ENCODE data around the gene LMF2. TPM values are rescaled to one million over a fixed set of nuclear protein-coding genes. Genes with fewer than 3 reads are reported as not detected.

Gene LMF2
- total RNA-seq, 3 donors from 2014 or later (not counting 1 experiment from before 2014, with no cell fraction given): 114 to 129 (median 122) TPM

DNA sequence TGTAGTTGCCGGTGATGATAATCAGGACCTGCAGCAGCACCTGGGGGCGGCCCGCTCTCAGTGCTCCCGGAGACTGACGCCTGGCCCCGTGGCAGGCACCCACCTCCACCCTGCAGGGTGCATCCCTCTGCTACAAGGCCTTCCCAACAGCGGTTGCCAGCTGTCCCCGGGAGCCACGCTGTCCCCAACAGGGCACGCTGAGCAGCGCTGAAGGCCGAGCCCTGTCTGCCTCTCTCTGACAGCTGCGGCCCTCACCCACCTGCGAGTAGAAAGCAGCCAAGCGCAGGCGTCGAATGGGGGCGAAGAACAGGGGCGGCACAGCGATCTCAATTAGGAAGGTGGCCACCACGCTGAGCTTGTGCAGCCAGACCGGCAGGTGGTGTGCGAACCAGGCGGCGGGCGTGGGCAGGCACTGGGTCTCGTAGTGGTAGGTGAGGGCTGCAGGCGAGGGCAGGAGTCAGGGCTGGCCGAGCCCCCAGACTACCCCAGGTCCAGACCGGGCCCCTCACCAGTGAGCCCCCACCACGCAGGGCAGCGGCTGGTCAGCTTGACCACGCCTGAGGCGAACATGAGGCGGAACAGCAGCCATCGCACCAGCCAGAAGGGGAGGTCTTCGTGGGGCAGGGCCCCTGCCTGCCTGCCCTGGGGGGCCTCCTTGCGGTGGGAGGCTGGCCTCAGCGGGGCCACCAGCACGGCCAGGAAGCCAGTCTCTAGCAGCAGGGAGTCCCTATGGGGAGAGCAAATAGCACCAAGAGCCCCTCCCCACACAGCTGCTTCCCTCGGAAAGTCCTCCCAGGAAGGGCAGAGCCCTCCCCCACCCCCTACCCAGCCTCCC, 1.5 kb downstream of the LMF2 start:
- Mint-ChIP-seq H3K9me3 (no peaks in the 10 kb centered on the region), H3K36me3 (no peaks in the 10 kb centered on the region), H3K27me3 (ENCODE audit: low read depth in 2 of 2) (no peaks in the 10 kb centered on the region), H3K4me1 (peaks cover 11 to 31% of the 10 kb centered on the region in 2 donors), H3K27ac (no peak overlapping the region), H3K4me3 (peak overlapping the region; percentile 42)
- Histone ChIP-seq H3K4me1 (ENCODE audit: control insufficient read depth, insufficient read depth, low read length) (peaks cover 26% of the 10 kb centered on the region), H3K27me3 (ENCODE audit: control insufficient read depth, insufficient read depth, low read length) (no peaks in the 10 kb centered on the region), H3K27ac (ENCODE audit: low read length) (no peak overlapping the region), H3K36me3 (ENCODE audit: control insufficient read depth, insufficient read depth, low read length) (peaks cover 26% of the 10 kb centered on the region), H3K4me3 (ENCODE audit: low read length) (no peak overlapping the region), H3K9me3 (ENCODE audit: control insufficient read depth, insufficient read depth, low read length) (no peaks in the 10 kb centered on the region)
- no peak for DNase-seq
- no peak for ATAC-seq
- 96% methylated on average over 41 of the region's 41 CpGs for WGBS (ENCODE audit: insufficient coverage)
- intact Hi-C loops (cut with micrococcal nuclease): loop anchor here (5.0 kb wide), 3 partner anchors 34 to 76 kb away; partner anchors contain the start of genes CHKB and SYCE3
- TF ChIP-seq, protein P1, sequence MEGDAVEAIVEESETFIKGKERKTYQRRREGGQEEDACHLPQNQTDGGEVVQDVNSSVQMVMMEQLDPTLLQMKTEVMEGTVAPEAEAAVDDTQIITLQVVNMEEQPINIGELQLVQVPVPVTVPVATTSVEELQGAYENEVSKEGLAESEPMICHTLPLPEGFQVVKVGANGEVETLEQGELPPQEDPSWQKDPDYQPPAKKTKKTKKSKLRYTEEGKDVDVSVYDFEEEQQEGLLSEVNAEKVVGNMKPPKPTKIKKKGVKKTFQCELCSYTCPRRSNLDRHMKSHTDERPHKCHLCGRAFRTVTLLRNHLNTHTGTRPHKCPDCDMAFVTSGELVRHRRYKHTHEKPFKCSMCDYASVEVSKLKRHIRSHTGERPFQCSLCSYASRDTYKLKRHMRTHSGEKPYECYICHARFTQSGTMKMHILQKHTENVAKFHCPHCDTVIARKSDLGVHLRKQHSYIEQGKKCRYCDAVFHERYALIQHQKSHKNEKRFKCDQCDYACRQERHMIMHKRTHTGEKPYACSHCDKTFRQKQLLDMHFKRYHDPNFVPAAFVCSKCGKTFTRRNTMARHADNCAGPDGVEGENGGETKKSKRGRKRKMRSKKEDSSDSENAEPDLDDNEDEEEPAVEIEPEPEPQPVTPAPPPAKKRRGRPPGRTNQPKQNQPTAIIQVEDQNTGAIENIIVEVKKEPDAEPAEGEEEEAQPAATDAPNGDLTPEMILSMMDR (IDR thresholded peaks at IDR 0.05): no peak

DNA sequence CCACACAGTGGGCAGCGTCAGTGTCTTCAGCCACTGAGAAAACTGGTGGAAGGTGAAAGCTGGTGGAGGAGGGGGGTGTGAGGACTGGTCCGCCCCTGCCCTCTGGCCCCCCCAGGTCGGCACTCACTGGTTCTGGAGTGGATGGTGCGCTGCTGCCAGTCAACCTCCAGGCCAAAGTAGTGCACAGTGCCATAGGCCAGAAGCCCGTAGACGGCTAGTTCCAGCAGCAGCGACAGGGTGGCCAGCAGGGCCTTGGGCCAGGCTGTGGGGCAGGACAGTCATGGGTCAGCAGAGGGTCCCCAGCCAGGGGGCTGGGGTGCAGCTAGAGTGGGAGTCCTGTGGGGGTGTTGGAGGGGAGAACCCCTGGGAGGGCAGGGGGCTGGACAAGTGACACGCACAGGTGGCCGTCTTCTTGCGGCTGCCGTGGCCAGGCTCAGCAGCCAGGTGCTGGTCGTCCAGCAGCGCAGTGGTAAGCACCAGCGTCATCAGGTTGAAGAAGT, 2.2 kb downstream of the LMF2 start:
- TF ChIP-seq, protein P1 (IDR thresholded peaks at IDR 0.05): no peak
- H3K36me3 ChIP-seq (ENCODE audit: control insufficient read depth, insufficient read depth, low read length): peaks cover 26% of the 10 kb centered on the region
- ATAC-seq (no peak), DNase-seq (no peak)
- no peaks in the 10 kb centered on the region for H3K27me3 ChIP-seq (ENCODE audit: control insufficient read depth, insufficient read depth, low read length)
- no peak overlapping the region for H3K4me3 ChIP-seq (ENCODE audit: low read length)
- H3K4me1 ChIP-seq (ENCODE audit: control insufficient read depth, insufficient read depth, low read length): peaks cover 26% of the 10 kb centered on the region
- H3K27ac Mint-ChIP-seq: no peak overlapping the region
- no peaks in the 10 kb centered on the region for H3K27me3 Mint-ChIP-seq (ENCODE audit: low read depth in 2 of 2)
- intact Hi-C loops (cut with micrococcal nuclease): loop anchor here (5.0 kb wide), 3 partner anchors 33 to 77 kb away; partner anchors contain the start of genes CHKB and SYCE3
- WGBS (ENCODE audit: insufficient coverage): 98% methylated on average over 14 of the region's 14 CpGs
- H3K4me1 Mint-ChIP-seq: peaks cover 11 to 31% of the 10 kb centered on the region in 2 donors
- H3K9me3 Mint-ChIP-seq: no peaks in the 10 kb centered on the region
- H3K27ac ChIP-seq (ENCODE audit: low read length): no peak overlapping the region
- no peak overlapping the region for H3K4me3 Mint-ChIP-seq
- no peaks in the 10 kb centered on the region for H3K36me3 Mint-ChIP-seq
- no peaks in the 10 kb centered on the region for H3K9me3 ChIP-seq (ENCODE audit: control insufficient read depth, insufficient read depth, low read length)

DNA sequence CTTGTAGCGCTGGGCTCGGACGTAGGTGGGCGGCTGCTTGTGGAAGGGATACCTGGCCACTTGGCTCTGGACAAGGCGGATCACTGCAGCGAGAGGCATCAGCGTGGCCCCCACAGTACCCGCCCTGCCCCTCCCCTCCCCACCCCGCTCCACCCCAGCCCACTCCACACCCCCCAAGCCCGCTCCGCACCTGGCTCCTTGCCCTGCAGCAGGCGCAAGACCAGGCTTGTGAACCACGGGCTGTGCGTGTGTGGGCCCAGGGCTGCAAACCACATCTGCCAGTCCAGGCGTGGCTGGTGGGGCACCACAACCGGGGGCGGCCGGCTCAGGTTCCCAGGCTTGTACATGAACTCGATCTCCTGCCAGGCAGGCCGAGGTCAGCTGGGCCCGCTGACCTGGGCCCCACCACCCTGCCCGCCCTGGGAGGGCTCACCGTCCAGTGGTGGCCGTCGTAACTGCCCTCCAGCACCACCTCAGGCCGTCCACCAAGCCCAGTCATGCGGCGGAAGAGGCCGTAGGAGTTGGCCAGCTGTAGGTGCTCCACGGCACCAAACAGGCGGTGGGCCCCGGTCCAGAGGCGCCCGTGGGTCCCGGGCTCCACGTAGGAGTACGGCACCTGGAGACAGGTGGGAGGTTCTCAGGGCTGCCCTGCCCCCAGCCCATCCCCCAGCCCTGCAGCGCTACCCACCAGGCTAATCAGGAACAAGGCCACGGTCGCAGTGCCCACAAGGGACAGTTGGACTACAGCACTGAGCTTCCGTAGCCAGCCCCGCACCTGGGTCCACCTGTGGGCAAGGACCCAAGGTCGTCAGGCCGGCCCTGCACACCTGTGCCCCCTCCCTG, 2.9 kb downstream of the LMF2 start:
- Mint-ChIP-seq H3K36me3 (no peaks in the 10 kb centered on the region), H3K27me3 (ENCODE audit: low read depth in 2 of 2) (no peaks in the 10 kb centered on the region), H3K27ac (no peak overlapping the region), H3K9me3 (no peaks in the 10 kb centered on the region), H3K4me3 (no peak overlapping the region), H3K4me1 (peaks cover 11 to 28% of the 10 kb centered on the region in 2 donors)
- intact Hi-C loops (cut with micrococcal nuclease): loop anchor here (5.0 kb wide), 3 partner anchors 32 to 78 kb away; partner anchors contain the start of genes CHKB and SYCE3
- H3K4me3 ChIP-seq (ENCODE audit: low read length): no peak overlapping the region
- no peak for ATAC-seq
- no peak for DNase-seq
- H3K27me3 ChIP-seq (ENCODE audit: control insufficient read depth, insufficient read depth, low read length): no peaks in the 10 kb centered on the region
- no peaks in the 10 kb centered on the region for H3K9me3 ChIP-seq (ENCODE audit: control insufficient read depth, insufficient read depth, low read length)
- WGBS (ENCODE audit: insufficient coverage): 90% methylated on average over 42 of the region's 44 CpGs
- no peak overlapping the region for H3K27ac ChIP-seq (ENCODE audit: low read length)
- peaks cover 26% of the 10 kb centered on the region for H3K36me3 ChIP-seq (ENCODE audit: control insufficient read depth, insufficient read depth, low read length)
- H3K4me1 ChIP-seq (ENCODE audit: control insufficient read depth, insufficient read depth, low read length): peaks cover 26% of the 10 kb centered on the region
- TF ChIP-seq, protein P1 (IDR thresholded peaks at IDR 0.05): no peak

All from natural killer cell (primary cell).